CD1c-positive myeloid dendritic cell (primary cell): ENCODE measurements around the gene PDE8A.
"Not testable (repeated sequence)": the region's sequence is repeated elsewhere in the genome, so short reads cannot be mapped to it uniquely, and the experiment has no call there.

ENCODE experiments used
- DNase-seq: peaks from one replicate; pipeline ENCODE4 v3.0.0-alpha.2; 2016; ENCODE audit errors: extremely low spot score

PDE8A gene

GRCh38 chr15:85131915-85132314 is 150.3 kb downstream of the PDE8A start:
- DNase-seq = no peak

- no peak for DNase-seq
These were observed 152.1 kb downstream of the PDE8A start for GRCh38 chr15:85133709-85134108.

- no peak for DNase-seq
These were observed 156.0 kb downstream of the PDE8A start for GRCh38 chr15:85137489-85138168.

- no peak for DNase-seq
These were observed 157.7 kb downstream of the PDE8A start for GRCh38 chr15:85139391-85139790.

GRCh38 chr15:85141726-85142125 is 160.1 kb downstream of the PDE8A start:
- no peak for DNase-seq

- no peak for DNase-seq
These were observed 160.7 kb downstream of the PDE8A start for GRCh38 chr15:85142312-85142711.

GRCh38 chr15:85149465-85150129 is 167.9 kb downstream of the PDE8A start:
- DNase-seq = no peak

GRCh38 chr15:85150130-85150480 is 168.4 kb downstream of the PDE8A start:
- DNase-seq = no peak

GRCh38 chr15:85151145-85151544 is 169.5 kb downstream of the PDE8A start:
- DNase-seq = no peak

- no peak for DNase-seq
These were observed 170.2 kb downstream of the PDE8A start for GRCh38 chr15:85151861-85152260.

- DNase-seq = no peak
These were observed 172.4 kb downstream of the PDE8A start for GRCh38 chr15:85154061-85154460.

GRCh38 chr15:85155360-85155759 is 173.7 kb downstream of the PDE8A start:
- no peak for DNase-seq

- no peak for DNase-seq
These were observed 174.2 kb downstream of the PDE8A start for GRCh38 chr15:85155857-85156256.

GRCh38 chr15:85157344-85157743 is 175.7 kb downstream of the PDE8A start:
- DNase-seq = no peak

GRCh38 chr15:85162237-85162636 is 180.6 kb downstream of the PDE8A start:
- no peak for DNase-seq

GRCh38 chr15:85164841-85165466 is 183.3 kb downstream of the PDE8A start:
- DNase-seq = no peak

GRCh38 chr15:85167568-85167967 is 185.9 kb downstream of the PDE8A start:
- no peak for DNase-seq

- peak; percentile 5 for DNase-seq
These were observed 187.1 kb downstream of the PDE8A start for GRCh38 chr15:85168642-85169173.

- DNase-seq = no peak
These were observed 190.1 kb downstream of the PDE8A start for GRCh38 chr15:85171736-85172135.

GRCh38 chr15:85172846-85173490 is 191.3 kb downstream of the PDE8A start:
- no peak for DNase-seq

- DNase-seq = not testable (repeated sequence)
These were observed 192.0 kb downstream of the PDE8A start for GRCh38 chr15:85173630-85174029.

GRCh38 chr15:85174521-85174920 is 192.9 kb downstream of the PDE8A start:
- no peak for DNase-seq
